IMR-90 (cell line): ENCODE results near the gene WARS2. TPM values are rescaled to one million over a fixed set of nuclear protein-coding genes. Genes with fewer than 3 reads are reported as not detected.

ENCODE experiments used
- ATAC-seq: fragments of 200-7000 bp; cut with Tn5 transposase; 2 replicates; pipeline ENCODE4 v1.9.1; 2020; ENCODE audit warnings: low read depth, mild to moderate bottlenecking, moderate library complexity
- BruUV-seq: library from RNA; stranded (reverse); fragments of 400-500 nt; replicated peaks from 2 replicates; lab custom pipeline; 2021; lab: Mats Ljungman, UMichigan
- CTCF ChIA-PET: fragments of 300-600 bp; formaldehyde crosslinking; extraction: SDS; loops from one replicate; lab custom pipeline; 2021; ENCODE audit warnings: antibody characterized with exemption; lab: Yijun Ruan, JAX
- POLR2A ChIA-PET: fragments of 300-600 bp; sonication (Branson Sonifier 250); formaldehyde crosslinking; loops from one replicate; lab custom pipeline; 2022; ENCODE audit warnings: antibody characterized with exemption; ENCODE audit not compliant: unreplicated experiment; lab: Charles Lee
- DNase-seq: peaks from one replicate; pipeline ENCODE4 v3.0.0; 2013
- H2AFZ ChIP-seq: replicated peaks from 2 replicates; pipeline ENCODE3; 2013; ENCODE audit warnings: low read length, mild to moderate bottlenecking; ENCODE audit not compliant: poor library complexity
- H2AK5ac ChIP-seq: 2 replicates; pipeline ENCODE4 v1.6.1; 2013; ENCODE audit warnings: low read depth, low read length, inconsistent platforms
- H2AK9ac ChIP-seq: replicated peaks from 2 replicates; pipeline ENCODE3; 2013; ENCODE audit warnings: mild to moderate bottlenecking, low read depth, low read length, moderate library complexity; ENCODE audit not compliant: poor library complexity
- H2BK120ac ChIP-seq: 2 replicates; pipeline ENCODE4 v1.6.1; 2013; ENCODE audit warnings: low read depth, low read length, inconsistent platforms
- H2BK15ac ChIP-seq: 3 replicates; pipeline ENCODE4 v1.6.1; 2013; ENCODE audit warnings: low read depth, low read length, inconsistent platforms
- H2BK20ac ChIP-seq: 2 replicates; pipeline ENCODE4 v1.6.1; 2013; ENCODE audit warnings: low read depth, mild to moderate bottlenecking, inconsistent platforms, low read length, moderate library complexity
- H2BK5ac ChIP-seq: 2 replicates; pipeline ENCODE4 v1.6.1; 2013; ENCODE audit warnings: mild to moderate bottlenecking, low read depth, low read length, inconsistent platforms; ENCODE audit not compliant: poor library complexity, severe bottlenecking
- H3K14ac ChIP-seq: replicated peaks from 2 replicates; pipeline ENCODE4 v1.6.1; 2013; ENCODE audit warnings: low read depth, low read length, inconsistent platforms
- H3K18ac ChIP-seq: 2 replicates; pipeline ENCODE4 v1.6.1; 2013; ENCODE audit warnings: low read depth, low read length, control low read depth
- H3K23ac ChIP-seq: 2 replicates; pipeline ENCODE4 v1.6.1; 2013; ENCODE audit warnings: low read depth, low read length, inconsistent platforms
- H3K27ac ChIP-seq: 2 replicates; pipeline ENCODE4 v1.5.1; 2013; ENCODE audit warnings: mild to moderate bottlenecking, control low read depth, low read length; ENCODE audit not compliant: insufficient read depth
- H3K27me3 ChIP-seq: 2 replicates; pipeline ENCODE4 v1.6.1; 2013; ENCODE audit warnings: low read length; ENCODE audit not compliant: control insufficient read depth, insufficient read depth
- H3K36me3 ChIP-seq: 2 replicates; pipeline ENCODE4 v1.6.1; 2013; ENCODE audit warnings: low read length, mixed read lengths; ENCODE audit not compliant: control insufficient read depth, insufficient read depth
- H3K4ac ChIP-seq: 2 replicates; pipeline ENCODE4 v1.6.1; 2013; ENCODE audit warnings: low read depth, low read length, inconsistent platforms
- H3K4me1 ChIP-seq: 2 replicates; pipeline ENCODE4 v1.6.1; 2013; ENCODE audit warnings: low read length, mixed read lengths; ENCODE audit not compliant: control insufficient read depth, insufficient read depth
- H3K4me2 ChIP-seq: 2 replicates; pipeline ENCODE4 v1.6.1; 2013; ENCODE audit warnings: low read depth, mild to moderate bottlenecking, control low read depth, low read length, moderate library complexity
- H3K4me3 ChIP-seq: 2 replicates; pipeline ENCODE4 v1.5.1; 2013; ENCODE audit warnings: low read depth, mild to moderate bottlenecking, control low read depth, low read length, moderate library complexity; ENCODE audit not compliant: insufficient read depth
- H3K56ac ChIP-seq: 2 replicates; pipeline ENCODE4 v1.6.1; 2013; ENCODE audit warnings: low read length, inconsistent platforms; ENCODE audit not compliant: insufficient read depth; ENCODE audit errors: extremely low read depth
- H3K79me1 ChIP-seq, 2 experiments: 2 replicates each; pipeline ENCODE4 v1.6.1; 2013; ENCODE audit warnings: low read length in 2 of 2, inconsistent platforms in 1 of 2, low read depth in 1 of 2
- H3K9ac ChIP-seq: 2 replicates; pipeline ENCODE4 v1.6.1; 2013; ENCODE audit warnings: low read depth, low read length, control low read depth
- H3K9me1 ChIP-seq: 2 replicates; pipeline ENCODE4 v1.6.1; 2013; ENCODE audit warnings: low read length, inconsistent platforms; ENCODE audit not compliant: insufficient read depth
- H3K9me3 ChIP-seq: 2 replicates; pipeline ENCODE4 v1.6.1; 2013; ENCODE audit warnings: low read length; ENCODE audit not compliant: control insufficient read depth, insufficient read depth
- H4K20me1 ChIP-seq: 2 replicates; pipeline ENCODE4 v1.6.1; 2013; ENCODE audit warnings: low read length, inconsistent platforms; ENCODE audit not compliant: insufficient read depth
- H4K5ac ChIP-seq: 2 replicates; pipeline ENCODE4 v1.6.1; 2013; ENCODE audit warnings: mild to moderate bottlenecking, low read depth, low read length, control low read depth
- H4K8ac ChIP-seq, 2 experiments: 2 replicates each; pipeline ENCODE4 v1.6.1; 2013; ENCODE audit warnings: low read depth in 2 of 2, low read length in 2 of 2, control low read depth in 1 of 2, inconsistent platforms in 1 of 2
- H4K91ac ChIP-seq: 2 replicates; pipeline ENCODE4 v1.6.1; 2013; ENCODE audit warnings: low read depth, low read length, inconsistent platforms; ENCODE audit not compliant: insufficient read depth
- BHLHE40 ChIP-seq: fragments of 150-350 bp; IDR thresholded peaks from 2 replicates; pipeline ENCODE4 v1.6.1; 2016; ENCODE audit warnings: mild to moderate bottlenecking, low read depth, low read length
- CEBPB ChIP-seq: IDR thresholded peaks from 2 replicates; pipeline ENCODE4 v1.6.1; 2012; ENCODE audit warnings: low read depth, low read length, improper control_type of control experiment
- FOS ChIP-seq: fragments of 150-350 bp; IDR thresholded peaks from 2 replicates; pipeline ENCODE4 v1.6.1; 2016; ENCODE audit warnings: low read depth, low read length
- MAFK ChIP-seq: IDR thresholded peaks from 2 replicates; pipeline ENCODE4 v1.6.1; 2012; ENCODE audit warnings: low read depth, low read length, improper control_type of control experiment
- MAZ ChIP-seq: IDR thresholded peaks from 2 replicates; pipeline ENCODE4 v1.6.1; 2012; ENCODE audit warnings: low read depth, mild to moderate bottlenecking, low read length, improper control_type of control experiment, moderate library complexity, borderline replicate concordance
- MXI1 ChIP-seq: IDR thresholded peaks from 2 replicates; pipeline ENCODE4 v1.6.1; 2012; ENCODE audit warnings: low read depth, mild to moderate bottlenecking, low read length, moderate library complexity, borderline replicate concordance
- NFE2L2 ChIP-seq: fragments of 150-350 bp; IDR thresholded peaks from 2 replicates; pipeline ENCODE4 v1.6.1; 2016; ENCODE audit warnings: low read depth, mild to moderate bottlenecking, low read length
- POLR2A ChIP-seq: IDR thresholded peaks from 2 replicates; pipeline ENCODE4 v1.6.1; 2012; ENCODE audit warnings: mild to moderate bottlenecking, low read depth, low read length
- RAD21 ChIP-seq: IDR thresholded peaks from 2 replicates; pipeline ENCODE4 v1.6.1; 2012; ENCODE audit warnings: low read length, improper control_type of control experiment
- RCOR1 ChIP-seq: IDR thresholded peaks from 2 replicates; pipeline ENCODE4 v1.6.1; 2012; ENCODE audit warnings: mild to moderate bottlenecking, low read length, improper control_type of control experiment; ENCODE audit not compliant: insufficient replicate concordance
- RFX5 ChIP-seq: IDR thresholded peaks from 2 replicates; pipeline ENCODE4 v1.8.0; 2012; ENCODE audit warnings: low read depth, mild to moderate bottlenecking, low read length, moderate library complexity
- WGBS, 2 experiments: methylation state at CpG; one replicate each; pipeline versions ENCODE4 v1.1.5 to v1.1.7; 2013; ENCODE audit warnings: missing lambda C conversion rate in 2 of 2; ENCODE audit not compliant: insufficient read length in 1 of 2; ENCODE audit errors: extremely low coverage in 2 of 2; 5-methylcytosine and 5-hydroxymethylcytosine counted together
- dilution Hi-C: fragments of 300-500 bp; cut with HindIII; formaldehyde crosslinking; loops from one replicate; pipeline ENCODE4 v1.14.3; 2018; ENCODE audit warnings: low sequenced_read_pairs; ENCODE audit not compliant: unreplicated experiment
- in situ Hi-C: fragments of 300-500 bp; cut with MboI; formaldehyde crosslinking; loops from 3 replicates; pipeline ENCODE4 v1.14.3; 2019; ENCODE audit warnings: low sequenced_read_pairs, inconsistent platforms, mixed read lengths
- intact Hi-C: fragments of 100-400 bp; cut with micrococcal nuclease; formaldehyde crosslinking; loops from 2 replicates; pipeline ENCODE4 v1.10.0; 2022
- polyA plus RNA-seq, 3 experiments: library from polyadenylated mRNA; depleted of rRNA; stranded (reverse); fragments of >200 nt; gene quantifications; 2 replicates each; pipeline ENCODE4 v1.2.3, GENCODE V29; 2012; ENCODE audit warnings: low replicate concordance in 1 of 3
- total RNA-seq: library from RNA; depleted of rRNA; stranded (reverse); fragments of >200 nt; gene quantifications from 2 replicates; pipeline ENCODE4 v1.2.3, GENCODE V29; 2012
- TF ChIP-seq, protein P1 (sequence below): conservative IDR thresholded peaks from 2 replicates; pipeline ENCODE4 v1.5.1; 2012; ENCODE audit warnings: mild to moderate bottlenecking, low read depth, low read length, improper control_type of control experiment
- TF ChIP-seq, protein P2 (sequence below): fragments of 150-350 bp; IDR thresholded peaks from 2 replicates; pipeline ENCODE4 v1.6.1; 2017; ENCODE audit warnings: mild to moderate bottlenecking, antibody characterized with exemption, low read length, low read depth
- TF ChIP-seq, protein P3 (sequence below): fragments of 150-350 bp; IDR thresholded peaks from 2 replicates; pipeline ENCODE4 v1.6.1; 2016; ENCODE audit warnings: low read depth, mild to moderate bottlenecking, low read length, moderate library complexity, borderline replicate concordance

Gene WARS2
- total and polyA plus RNA-seq, 2 of the 4 experiments (the other 2 are of a cell fraction) = 5.7 to 20.3 TPM

GRCh38 chr1:119124764-119125163, 15.7 kb downstream of the WARS2 start:
- dilution Hi-C loops = no loop called here
- intact Hi-C loops = no loop called here
- no CpG with 5 or more reads among the region's 3 CpGs for WGBS, 2 experiments

More at GRCh38 chr1:119124764-119125163, 15.7 kb downstream of the WARS2 start:
- Histone ChIP-seq H2BK120ac (no peak overlapping the region), H3K56ac (no peak overlapping the region), H2AFZ (no peak overlapping the region), H3K9me3 (no peaks in the 10 kb centered on the region), H2AK5ac (no peak overlapping the region), H3K79me1 (peaks cover 5 to 6% of the 10 kb centered on the region in 2 experiments; a peak in 2 of 4 replicates), H4K8ac (no peak overlapping the region), H3K18ac (no peak overlapping the region), H3K36me3 (no peaks in the 10 kb centered on the region), H4K20me1 (no peaks in the 10 kb centered on the region), H3K4me3 (no peak overlapping the region), H4K5ac (no peak overlapping the region), H3K14ac (no peak overlapping the region), H3K9me1 (no peaks in the 10 kb centered on the region), H3K4ac (no peak overlapping the region), H3K4me1 (no peaks in the 10 kb centered on the region), H3K4me2 (no peak overlapping the region), H2BK20ac (no peak overlapping the region), H3K9ac (no peak overlapping the region), H3K23ac (no peak overlapping the region), H3K27ac (no peak overlapping the region), H3K27me3 (no peaks in the 10 kb centered on the region), H2BK5ac (no peak overlapping the region), H4K91ac (no peak overlapping the region), H2AK9ac (no peak overlapping the region), H2BK15ac (no peak overlapping the region)
- DNase-seq (no peak), ATAC-seq (no peak)
- no TSS peak for BruUV-seq
- TF ChIP-seq, protein P1, sequence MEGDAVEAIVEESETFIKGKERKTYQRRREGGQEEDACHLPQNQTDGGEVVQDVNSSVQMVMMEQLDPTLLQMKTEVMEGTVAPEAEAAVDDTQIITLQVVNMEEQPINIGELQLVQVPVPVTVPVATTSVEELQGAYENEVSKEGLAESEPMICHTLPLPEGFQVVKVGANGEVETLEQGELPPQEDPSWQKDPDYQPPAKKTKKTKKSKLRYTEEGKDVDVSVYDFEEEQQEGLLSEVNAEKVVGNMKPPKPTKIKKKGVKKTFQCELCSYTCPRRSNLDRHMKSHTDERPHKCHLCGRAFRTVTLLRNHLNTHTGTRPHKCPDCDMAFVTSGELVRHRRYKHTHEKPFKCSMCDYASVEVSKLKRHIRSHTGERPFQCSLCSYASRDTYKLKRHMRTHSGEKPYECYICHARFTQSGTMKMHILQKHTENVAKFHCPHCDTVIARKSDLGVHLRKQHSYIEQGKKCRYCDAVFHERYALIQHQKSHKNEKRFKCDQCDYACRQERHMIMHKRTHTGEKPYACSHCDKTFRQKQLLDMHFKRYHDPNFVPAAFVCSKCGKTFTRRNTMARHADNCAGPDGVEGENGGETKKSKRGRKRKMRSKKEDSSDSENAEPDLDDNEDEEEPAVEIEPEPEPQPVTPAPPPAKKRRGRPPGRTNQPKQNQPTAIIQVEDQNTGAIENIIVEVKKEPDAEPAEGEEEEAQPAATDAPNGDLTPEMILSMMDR = no peak
- TF ChIP-seq MAZ = no peak
- TF ChIP-seq, protein P2, sequence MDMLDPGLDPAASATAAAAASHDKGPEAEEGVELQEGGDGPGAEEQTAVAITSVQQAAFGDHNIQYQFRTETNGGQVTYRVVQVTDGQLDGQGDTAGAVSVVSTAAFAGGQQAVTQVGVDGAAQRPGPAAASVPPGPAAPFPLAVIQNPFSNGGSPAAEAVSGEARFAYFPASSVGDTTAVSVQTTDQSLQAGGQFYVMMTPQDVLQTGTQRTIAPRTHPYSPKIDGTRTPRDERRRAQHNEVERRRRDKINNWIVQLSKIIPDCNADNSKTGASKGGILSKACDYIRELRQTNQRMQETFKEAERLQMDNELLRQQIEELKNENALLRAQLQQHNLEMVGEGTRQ = no peak
- no peak for TF ChIP-seq RCOR1
- TF ChIP-seq CEBPB = no peak
- no peak for TF ChIP-seq MAFK
- TF ChIP-seq NFE2L2 = no peak
- TF ChIP-seq BHLHE40 = no peak
- TF ChIP-seq RAD21 = no peak
- TF ChIP-seq FOS = no peak
- TF ChIP-seq MXI1 = no peak
- TF ChIP-seq, protein P3, sequence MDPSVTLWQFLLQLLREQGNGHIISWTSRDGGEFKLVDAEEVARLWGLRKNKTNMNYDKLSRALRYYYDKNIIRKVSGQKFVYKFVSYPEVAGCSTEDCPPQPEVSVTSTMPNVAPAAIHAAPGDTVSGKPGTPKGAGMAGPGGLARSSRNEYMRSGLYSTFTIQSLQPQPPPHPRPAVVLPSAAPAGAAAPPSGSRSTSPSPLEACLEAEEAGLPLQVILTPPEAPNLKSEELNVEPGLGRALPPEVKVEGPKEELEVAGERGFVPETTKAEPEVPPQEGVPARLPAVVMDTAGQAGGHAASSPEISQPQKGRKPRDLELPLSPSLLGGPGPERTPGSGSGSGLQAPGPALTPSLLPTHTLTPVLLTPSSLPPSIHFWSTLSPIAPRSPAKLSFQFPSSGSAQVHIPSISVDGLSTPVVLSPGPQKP = no peak
- no peak for TF ChIP-seq RFX5
- TF ChIP-seq POLR2A = no peak
- in situ Hi-C loops = no loop called here
- CTCF ChIA-PET = no interaction called here
- POLR2A ChIA-PET = no interaction called here
